Right renal pelvis (tissue), 4 donors: ENCODE results near the gene TSPAN11. TPM values are rescaled to one million over a fixed set of nuclear protein-coding genes. Genes with fewer than 3 reads are reported as not detected.

Experiments used
- DNase-seq, 4 donors: peaks; one replicate each; pipeline ENCODE4 v3.0.0-alpha.2; 2013; ENCODE audit warnings: low read depth in 4 of 4, low spot score in 3 of 4, missing footprints in 1 of 4
- polyA plus RNA-seq, 4 donors: library from polyadenylated mRNA; unstranded; fragments of 120-200 nt; gene quantifications; one replicate each; pipeline ENCODE4 v1.2.1, GENCODE V29; 2013; ENCODE audit not compliant: insufficient read length in 4 of 4

The TSPAN11 gene
- polyA plus RNA-seq, 4 donors = 4.0 to 7.5 (median 5.3) TPM

DNA sequence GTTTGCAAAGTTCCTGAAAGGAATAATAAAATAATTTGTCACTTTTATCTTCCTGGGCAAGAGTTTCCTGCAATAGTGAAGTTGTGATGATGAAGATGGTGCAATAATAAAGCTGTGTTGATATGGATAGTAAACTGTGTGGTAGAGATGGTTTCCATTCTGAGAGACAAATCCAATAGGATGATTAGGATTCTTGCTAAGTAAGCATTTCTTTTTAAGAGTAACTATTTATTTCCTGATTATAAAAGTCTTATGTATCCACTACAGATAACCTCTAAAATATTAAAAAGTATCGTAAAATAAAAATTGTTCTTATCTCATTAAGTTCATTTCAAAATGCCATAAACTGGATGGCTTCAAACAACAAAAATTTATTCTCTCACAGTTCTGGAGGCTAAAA is 28.7 kb downstream of the TSPAN11 start:
- DNase-seq = no peak

DNA sequence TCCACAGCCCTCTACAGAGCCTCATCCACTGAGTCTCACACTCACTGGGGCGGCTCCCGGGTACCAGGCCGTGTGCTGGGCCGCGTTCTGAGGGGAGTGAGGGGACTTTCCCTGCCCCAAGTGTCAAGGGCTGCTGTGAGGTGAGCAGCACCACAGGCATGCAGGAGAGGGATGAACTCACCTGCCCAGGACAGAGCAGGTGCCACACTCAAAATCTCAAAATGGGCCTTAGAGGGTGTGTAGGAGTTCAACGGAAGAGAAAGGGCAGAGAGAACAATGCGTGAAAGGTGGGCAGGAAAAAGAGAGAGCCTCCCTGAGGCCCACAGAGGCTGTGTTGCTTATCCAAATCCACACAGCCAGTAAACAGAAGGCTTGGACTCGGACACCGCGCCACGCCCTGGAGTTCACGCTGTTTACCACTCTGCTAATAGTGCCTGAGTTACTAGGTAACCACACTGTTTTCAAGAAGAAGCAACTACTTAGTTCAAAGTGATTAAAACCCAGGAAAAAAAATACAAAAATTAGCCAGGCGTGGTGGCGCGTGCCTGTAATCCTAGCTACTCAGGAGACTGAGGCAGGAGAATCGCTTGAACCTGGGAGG is 32.7 kb downstream of the TSPAN11 start:
- no peak for DNase-seq

DNA sequence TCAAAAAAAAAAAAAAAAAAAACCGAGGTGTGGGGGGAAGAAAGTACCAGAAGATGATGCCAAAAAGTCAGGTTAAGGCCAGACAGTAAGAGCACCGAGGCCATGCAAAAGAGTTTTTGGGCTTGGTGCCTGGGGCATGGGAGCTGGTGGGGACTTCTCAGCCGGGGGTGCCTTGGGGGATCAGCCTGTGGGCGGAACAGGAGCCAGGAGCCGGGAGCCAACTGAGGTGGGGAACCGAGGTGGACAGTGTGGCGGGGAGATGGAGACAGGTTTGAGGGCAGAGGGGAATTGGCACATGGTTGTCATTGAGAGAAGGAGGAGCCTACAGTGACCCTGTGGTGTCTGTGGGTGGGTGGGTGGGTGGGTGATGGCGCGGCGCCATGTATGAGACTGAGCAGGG is 33.2 kb downstream of the TSPAN11 start:
- no peak for DNase-seq

GRCh38 chr12:30961030-30961429 is 34.5 kb downstream of the TSPAN11 start:
- DNase-seq = no peak

GRCh38 chr12:30962047-30962446 is 35.5 kb downstream of the TSPAN11 start:
- no peak for DNase-seq

GRCh38 chr12:30963709-30964564 is 37.4 kb downstream of the TSPAN11 start:
- no peak for DNase-seq

GRCh38 chr12:30964896-30965612 is 38.5 kb downstream of the TSPAN11 start:
- no peak for DNase-seq

DNA sequence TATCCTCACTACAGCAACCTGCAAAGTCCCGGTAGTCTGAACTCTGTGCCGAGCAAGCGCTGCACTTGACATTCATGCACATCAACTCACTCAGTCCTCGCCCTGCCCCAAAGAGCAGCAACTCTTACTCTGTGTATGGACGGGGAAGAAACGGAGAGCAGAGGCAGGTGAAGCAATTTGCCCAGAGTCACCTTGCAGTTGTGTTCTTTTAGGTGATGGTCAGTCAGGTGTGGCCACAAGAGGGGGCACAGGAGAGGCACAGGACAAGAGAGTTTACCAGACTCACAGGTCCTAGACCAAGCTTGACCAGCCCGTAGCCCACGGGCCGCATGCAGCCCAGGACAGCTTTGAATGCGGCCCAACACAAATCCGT is 39.1 kb downstream of the TSPAN11 start:
- DNase-seq = no peak

GRCh38 chr12:30967026-30967425 is 40.5 kb downstream of the TSPAN11 start:
- DNase-seq = no peak

GRCh38 chr12:30968211-30968610 is 41.7 kb downstream of the TSPAN11 start:
- no peak for DNase-seq

DNA sequence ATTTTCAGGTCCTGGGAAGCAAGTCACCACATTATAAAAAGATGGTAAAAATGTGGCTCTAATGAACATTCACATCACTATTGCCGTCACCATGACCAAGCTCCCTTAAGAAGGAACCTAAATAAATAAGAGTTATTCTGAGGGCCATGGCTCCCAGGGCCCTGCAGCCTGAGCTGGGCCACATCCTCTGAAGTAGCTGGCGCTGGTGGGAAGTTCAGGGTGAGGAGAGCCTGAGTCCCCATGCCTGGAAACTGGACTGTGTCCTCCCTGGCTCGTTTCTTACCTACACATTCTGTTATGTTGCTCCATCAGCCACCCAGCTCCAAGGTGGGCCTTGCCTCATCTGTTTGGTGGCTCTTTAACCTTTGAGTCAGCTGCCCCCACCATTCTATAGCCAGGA is 42.5 kb downstream of the TSPAN11 start:
- no peak for DNase-seq

DNA sequence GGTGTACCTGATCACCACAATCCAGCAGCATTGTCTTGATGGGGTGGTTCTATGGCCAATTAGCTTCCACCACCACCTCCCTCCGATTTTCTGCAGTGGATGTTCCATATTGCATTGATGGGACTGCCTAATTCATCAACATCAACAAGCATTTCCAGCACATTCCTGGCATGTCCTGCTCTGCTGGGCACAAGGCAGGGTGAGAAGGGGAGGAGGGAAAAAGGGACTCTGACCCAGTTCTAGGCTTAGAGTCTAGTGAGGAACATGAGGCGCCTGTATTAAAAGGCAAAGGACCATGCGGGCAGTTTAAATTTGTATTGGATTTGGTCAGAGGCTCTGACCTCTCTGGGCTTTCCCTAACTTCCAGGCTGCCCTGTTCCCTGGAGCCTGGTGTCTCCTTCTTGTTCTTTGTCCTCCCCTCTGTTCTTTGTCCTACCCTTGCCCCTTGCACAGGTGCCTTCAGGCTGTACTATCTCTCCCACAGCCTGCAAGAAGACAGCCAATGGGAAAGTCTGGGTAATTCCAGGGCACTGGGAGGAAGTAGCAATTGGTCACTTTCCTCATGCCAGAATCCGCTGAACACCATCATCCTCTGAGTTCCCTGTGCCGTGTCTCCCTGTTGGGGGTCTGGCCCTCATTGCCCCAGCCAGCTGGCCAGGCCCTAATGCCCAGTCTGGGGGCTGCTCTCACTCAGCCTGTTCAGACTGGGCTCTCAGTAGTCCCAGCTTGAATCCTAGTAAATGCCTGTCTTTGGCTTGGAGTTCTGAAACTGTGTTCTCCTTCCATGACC is 43.3 kb downstream of the TSPAN11 start:
- no peak for DNase-seq

DNA sequence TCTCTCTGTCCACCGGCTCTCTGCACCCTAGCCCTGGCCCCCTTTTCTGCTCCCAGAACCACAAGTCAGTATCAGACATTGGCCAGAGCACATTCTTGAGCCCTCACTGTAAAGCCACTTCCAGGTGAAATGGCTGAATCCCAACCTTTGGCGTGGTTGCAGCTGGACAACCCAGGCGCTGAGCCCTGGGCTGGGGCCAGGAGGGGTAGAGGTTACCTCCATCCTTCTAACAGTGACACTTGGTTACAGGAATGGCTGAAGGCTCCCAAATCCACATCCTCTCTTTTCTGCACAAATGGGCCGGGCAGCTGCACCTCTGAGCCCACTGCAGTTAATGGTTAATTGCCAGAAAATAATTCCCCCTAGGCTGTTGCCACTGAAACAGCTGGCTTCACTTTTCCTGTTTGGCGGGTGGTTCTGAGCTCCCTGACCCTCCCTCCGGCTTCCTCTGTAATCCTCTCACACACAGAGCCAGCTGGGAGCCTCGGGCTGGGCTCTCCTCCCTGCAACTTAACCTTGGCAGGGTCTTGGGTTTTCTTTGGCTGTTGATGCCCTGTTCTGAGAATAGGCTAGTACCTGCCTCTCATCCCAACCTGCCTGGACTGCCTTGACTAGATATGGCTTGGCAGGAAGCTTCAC is 44.1 kb downstream of the TSPAN11 start:
- peak; percentile 28 to 58 (median 46) for DNase-seq

- no peak for DNase-seq
Measured at GRCh38 chr12:30972035-30972434, 45.5 kb downstream of the TSPAN11 start.

- DNase-seq = no peak
Measured at GRCh38 chr12:30973175-30973574, 46.6 kb downstream of the TSPAN11 start.

- DNase-seq = no peak
Measured at GRCh38 chr12:30973830-30974229, 47.3 kb downstream of the TSPAN11 start.

- no peak for DNase-seq
Measured at GRCh38 chr12:30974746-30975500, 48.4 kb downstream of the TSPAN11 start.

- no peak for DNase-seq
Measured at GRCh38 chr12:30975581-30975980, 49.0 kb downstream of the TSPAN11 start.

DNA sequence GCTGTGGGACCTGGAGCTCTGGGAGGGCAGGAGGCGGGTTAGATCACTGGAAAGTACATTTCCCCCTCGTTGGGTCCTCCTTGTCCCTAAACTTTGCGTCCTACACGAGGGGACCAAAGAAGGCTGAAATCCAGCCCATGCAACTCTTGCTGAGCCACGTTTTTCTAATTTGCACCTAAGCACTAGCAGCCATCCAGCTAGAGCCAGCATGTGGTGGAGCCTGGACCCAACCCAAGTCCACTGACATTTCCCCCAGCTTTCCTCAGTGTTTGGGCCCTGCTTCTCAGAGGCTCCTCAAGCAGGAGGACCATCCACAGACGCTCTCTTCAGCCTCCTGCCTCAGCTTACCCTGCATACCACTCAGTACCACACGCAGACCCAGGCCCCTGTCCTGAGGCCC is 49.7 kb downstream of the TSPAN11 start:
- no peak for DNase-seq

- DNase-seq = no peak
Measured at GRCh38 chr12:30977124-30977523, 50.6 kb downstream of the TSPAN11 start.
